ENCODE measurements around the gene GRID1. TPM values are rescaled to one million over a fixed set of nuclear protein-coding genes. Genes with fewer than 3 reads are reported as not detected.

The GRID1 gene
- total RNA-seq, 4 donors from 2014 or later, result 17.2 to 28.1 (median 23.6) TPM

DNA sequence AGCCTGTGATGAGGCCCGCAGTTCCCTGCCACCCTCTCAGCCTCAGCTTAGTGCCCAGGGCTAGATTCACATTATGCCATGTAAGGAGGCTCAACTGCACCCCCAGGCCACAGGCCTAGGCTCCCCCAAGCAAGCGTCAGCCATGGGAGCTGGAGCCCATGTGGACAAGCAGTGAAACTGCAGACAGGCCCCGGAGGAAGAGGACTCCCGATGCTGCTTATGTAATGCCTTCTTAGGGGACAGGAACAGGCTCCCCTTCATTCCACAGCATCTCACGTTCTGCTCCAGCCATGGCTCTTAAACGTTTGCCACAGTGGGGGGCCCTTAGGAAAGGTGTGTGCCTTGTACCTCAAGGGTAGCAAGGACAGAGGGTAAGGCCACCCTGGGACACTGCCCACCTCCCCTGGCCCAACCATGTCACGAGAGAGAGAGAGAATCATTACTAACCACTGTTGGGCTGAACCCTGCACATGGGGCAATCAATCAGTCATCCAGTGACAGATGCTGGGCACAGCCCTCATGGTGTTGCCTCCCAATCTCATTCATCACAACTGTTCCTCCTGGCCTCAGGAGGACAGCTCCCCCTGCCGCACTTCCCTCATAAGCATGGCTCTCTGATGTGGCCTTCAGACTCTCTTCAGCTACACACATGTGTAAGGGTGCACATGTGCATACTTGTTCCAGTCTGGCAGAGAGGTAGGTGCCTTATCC is 263.0 kb downstream of the GRID1 start:
- intact Hi-C loops (cut with DNase I), result loop anchor here (10.0 kb wide), 1 partner anchor 271 kb away; no protein-coding TSS in a partner anchor
- Histone ChIP-seq H3K9me3 (no peaks in the 10 kb centered on the region), H3K27ac (no peak overlapping the region), H3K4me3 (replicated peaks in 1 of 3) (no peak overlapping the region), H3K27me3 (no peaks in the 10 kb centered on the region), H3K36me3 (no peaks in the 10 kb centered on the region), H3K4me1 (peaks cover 2 to 27% of the 10 kb centered on the region in 2 donors)
- TF ChIP-seq, protein P1, sequence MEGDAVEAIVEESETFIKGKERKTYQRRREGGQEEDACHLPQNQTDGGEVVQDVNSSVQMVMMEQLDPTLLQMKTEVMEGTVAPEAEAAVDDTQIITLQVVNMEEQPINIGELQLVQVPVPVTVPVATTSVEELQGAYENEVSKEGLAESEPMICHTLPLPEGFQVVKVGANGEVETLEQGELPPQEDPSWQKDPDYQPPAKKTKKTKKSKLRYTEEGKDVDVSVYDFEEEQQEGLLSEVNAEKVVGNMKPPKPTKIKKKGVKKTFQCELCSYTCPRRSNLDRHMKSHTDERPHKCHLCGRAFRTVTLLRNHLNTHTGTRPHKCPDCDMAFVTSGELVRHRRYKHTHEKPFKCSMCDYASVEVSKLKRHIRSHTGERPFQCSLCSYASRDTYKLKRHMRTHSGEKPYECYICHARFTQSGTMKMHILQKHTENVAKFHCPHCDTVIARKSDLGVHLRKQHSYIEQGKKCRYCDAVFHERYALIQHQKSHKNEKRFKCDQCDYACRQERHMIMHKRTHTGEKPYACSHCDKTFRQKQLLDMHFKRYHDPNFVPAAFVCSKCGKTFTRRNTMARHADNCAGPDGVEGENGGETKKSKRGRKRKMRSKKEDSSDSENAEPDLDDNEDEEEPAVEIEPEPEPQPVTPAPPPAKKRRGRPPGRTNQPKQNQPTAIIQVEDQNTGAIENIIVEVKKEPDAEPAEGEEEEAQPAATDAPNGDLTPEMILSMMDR (IDR thresholded peaks at IDR 0.05), result no peak
- no peak for TF ChIP-seq POLR2A (IDR thresholded peaks at IDR 0.05)
- 67 to 73% methylated on average over 3 to 6 of the region's 8 CpGs for WGBS, 2 donors
- DNase-seq, result no peak

DNA sequence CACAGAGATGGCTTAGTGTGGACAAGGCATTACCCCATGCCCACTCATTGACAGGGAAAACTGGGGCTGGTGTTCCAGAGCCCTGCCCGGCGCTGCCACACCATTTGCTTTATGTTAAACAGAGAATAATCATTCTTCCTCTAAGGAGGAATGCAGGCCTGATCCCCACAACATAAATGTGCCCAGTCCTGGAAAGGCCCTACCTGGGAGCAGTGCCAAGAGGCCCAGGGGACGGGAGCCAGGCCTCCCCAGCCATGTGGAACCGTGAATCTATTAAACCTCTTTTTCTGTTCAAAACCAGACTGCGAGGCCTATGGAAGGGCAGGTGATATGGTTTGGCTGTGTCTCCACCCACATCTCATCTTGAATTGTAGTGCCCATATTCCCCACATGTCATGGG is 264.1 kb downstream of the GRID1 start:
- Histone ChIP-seq H3K4me1 (peaks cover 0 to 19% of the 10 kb centered on the region in 2 donors), H3K36me3 (no peaks in the 10 kb centered on the region), H3K27ac (no peak overlapping the region), H3K9me3 (no peaks in the 10 kb centered on the region), H3K27me3 (no peaks in the 10 kb centered on the region), H3K4me3 (replicated peaks in 1 of 3) (no peak overlapping the region)
- DNase-seq, result peak in 1 of 2 donors; percentile 44
- TF ChIP-seq, protein P1 (IDR thresholded peaks at IDR 0.05), result no peak
- no peak for TF ChIP-seq POLR2A (IDR thresholded peaks at IDR 0.05)
- intact Hi-C loops (cut with DNase I), result loop anchor here (10.0 kb wide), 1 partner anchor 272 kb away; no protein-coding TSS in a partner anchor
- WGBS, 2 donors, result 57 to 69% methylated on average over 5 of the region's 5 CpGs

DNA sequence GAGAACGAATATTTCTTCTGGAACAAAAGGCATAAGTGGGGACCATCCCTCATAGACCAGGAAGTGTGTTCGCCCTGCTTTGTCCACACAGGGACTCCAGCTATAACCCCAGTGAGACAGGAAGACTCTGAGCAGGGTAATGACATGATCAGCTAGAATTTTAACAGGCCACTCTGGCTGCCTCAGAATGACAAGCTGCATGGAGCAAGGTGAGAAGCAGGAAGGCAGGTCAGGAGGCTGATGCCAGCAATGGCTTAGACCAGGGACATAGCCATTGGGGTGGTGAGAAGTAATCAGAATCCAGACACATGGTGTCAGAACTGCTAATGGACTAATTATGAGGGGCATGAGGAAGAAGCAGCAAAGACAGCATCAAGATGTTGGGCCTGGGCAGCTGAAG is 264.6 kb downstream of the GRID1 start:
- intact Hi-C loops (cut with DNase I), result loop anchor here (10.0 kb wide), 1 partner anchor 273 kb away; no protein-coding TSS in a partner anchor
- DNase-seq, result no peak
- Histone ChIP-seq H3K4me1 (peaks cover 0 to 15% of the 10 kb centered on the region in 2 donors), H3K27ac (no peak overlapping the region), H3K4me3 (replicated peaks in 1 of 3) (no peak overlapping the region), H3K36me3 (no peaks in the 10 kb centered on the region), H3K27me3 (no peaks in the 10 kb centered on the region), H3K9me3 (no peaks in the 10 kb centered on the region)
- no peak for TF ChIP-seq POLR2A (IDR thresholded peaks at IDR 0.05)
- TF ChIP-seq, protein P1 (IDR thresholded peaks at IDR 0.05), result no peak
- WGBS, 2 donors, result 92 to 96% methylated on average over 2 of the region's 2 CpGs

DNA sequence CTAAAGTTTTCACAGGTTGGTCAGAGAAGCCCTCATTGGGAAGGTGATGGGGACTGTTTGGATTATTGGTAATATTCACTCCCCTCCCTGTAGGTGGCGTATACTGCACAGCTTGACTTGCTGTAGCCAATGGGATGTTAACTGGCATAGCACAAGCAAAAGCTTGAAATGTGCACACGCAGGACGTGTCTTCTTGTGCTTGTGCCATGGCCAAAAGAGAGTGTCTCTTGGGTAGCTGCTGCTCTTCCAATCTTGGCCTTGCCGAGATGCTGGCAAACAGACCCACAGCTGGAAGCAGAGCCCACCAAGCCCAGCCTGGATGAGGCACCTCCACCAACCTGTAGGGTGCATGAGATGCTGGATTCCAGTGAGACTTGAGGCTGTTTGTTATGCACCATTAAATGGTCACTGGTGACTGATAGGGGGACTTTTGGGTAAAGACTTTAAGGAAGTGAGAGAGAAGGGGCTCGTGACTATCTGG is 266.0 kb downstream of the GRID1 start:
- H3K27me3 ChIP-seq, result no peaks in the 10 kb centered on the region
- peaks cover 0 to 12% of the 10 kb centered on the region in 2 donors for H3K4me1 ChIP-seq
- intact Hi-C loops (cut with DNase I), result loop anchor here (10.0 kb wide), 1 partner anchor 274 kb away; no protein-coding TSS in a partner anchor
- no peaks in the 10 kb centered on the region for H3K9me3 ChIP-seq
- DNase-seq, result peak in 1 of 2 donors; percentile 5
- H3K36me3 ChIP-seq, result no peaks in the 10 kb centered on the region
- WGBS, 2 donors, result 67 to 73% methylated on average over 5 of the region's 5 CpGs
- no peak for TF ChIP-seq POLR2A (IDR thresholded peaks at IDR 0.05)
- TF ChIP-seq, protein P1 (IDR thresholded peaks at IDR 0.05), result peak in 4 of 6 experiments; percentile 38 to 59 (median 52)
- no peak overlapping the region for H3K27ac ChIP-seq
- no peak overlapping the region for H3K4me3 ChIP-seq (replicated peaks in 1 of 3)

All from thyroid gland (tissue), 4 donors.